Astrocyte of the hippocampus (primary cell): ENCODE results near the gene MRPS27.
"Not testable (repeated sequence)": the region's sequence is repeated elsewhere in the genome, so short reads cannot be mapped to it uniquely, and the experiment has no call there.

Experiments
- DNase-seq: peaks from one replicate; pipeline ENCODE4 v3.0.0; 2011; ENCODE audit warnings: low read depth, low spot score

Gene MRPS27

DNA sequence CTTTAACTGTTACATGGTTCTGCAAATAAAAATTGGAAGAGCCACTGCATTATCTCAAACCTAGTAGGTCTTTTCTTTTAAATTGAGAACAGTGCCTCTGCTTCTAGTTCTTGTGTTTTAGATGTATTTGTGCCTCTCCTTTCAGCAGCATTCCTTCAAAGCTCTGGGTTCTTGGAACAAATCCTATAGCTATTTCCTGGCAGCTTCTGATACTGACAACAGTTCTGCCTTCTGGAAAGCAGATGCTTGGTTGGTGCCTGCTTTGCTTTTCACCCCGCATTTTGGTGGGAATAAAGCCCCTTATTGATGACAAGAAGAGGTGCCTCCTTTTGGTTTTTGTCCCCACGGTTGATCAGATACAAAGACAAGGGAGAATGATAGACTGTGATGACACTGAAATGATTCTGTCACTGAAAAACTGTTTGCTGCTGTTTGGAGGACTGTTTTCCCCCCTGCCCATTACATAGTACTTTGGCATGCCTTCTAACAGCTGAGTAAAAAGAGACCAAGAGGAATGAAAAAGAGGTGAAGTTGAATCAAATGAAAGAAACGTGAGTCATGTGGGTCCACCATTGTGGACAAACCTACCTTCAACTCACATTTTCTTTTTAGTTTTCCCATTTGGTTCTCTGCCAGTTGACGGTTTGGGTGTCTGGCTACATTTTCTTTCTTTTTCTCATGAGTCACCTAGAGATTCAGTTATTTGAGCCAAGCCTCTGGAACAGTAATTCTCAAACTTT is 5.7 kb upstream of the MRPS27 start:
- DNase-seq, result peak; percentile 79

DNA sequence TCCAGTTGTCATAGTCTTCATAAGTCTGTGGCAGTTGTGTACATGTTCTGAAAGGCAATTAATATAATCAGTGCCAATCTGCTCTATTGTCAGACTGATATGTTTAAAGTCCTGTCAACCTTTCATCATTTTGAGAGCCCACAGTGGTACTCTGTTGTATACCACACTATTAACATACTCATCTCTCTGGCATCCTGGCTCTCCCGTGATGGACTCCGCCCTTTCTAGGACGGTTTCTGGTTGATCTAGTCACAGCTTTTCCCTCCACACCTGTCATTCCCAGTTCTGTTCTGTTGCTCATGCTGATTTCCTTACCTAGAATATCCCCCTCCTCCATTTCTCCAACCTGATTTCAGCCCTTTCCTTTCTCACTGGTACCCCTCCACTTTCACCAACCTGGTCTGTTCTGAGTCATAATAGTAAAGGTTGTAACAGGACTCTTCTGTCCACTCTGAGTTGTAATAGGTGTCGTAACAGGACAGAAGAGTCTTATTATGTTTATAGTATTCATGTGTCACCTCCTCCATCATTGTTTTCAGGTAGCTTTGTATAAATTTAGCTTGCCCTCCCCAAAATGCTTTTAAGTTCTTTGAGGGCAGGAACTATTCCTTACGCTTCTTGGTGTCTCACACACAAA is 4.3 kb upstream of the MRPS27 start:
- DNase-seq, result no peak

DNA sequence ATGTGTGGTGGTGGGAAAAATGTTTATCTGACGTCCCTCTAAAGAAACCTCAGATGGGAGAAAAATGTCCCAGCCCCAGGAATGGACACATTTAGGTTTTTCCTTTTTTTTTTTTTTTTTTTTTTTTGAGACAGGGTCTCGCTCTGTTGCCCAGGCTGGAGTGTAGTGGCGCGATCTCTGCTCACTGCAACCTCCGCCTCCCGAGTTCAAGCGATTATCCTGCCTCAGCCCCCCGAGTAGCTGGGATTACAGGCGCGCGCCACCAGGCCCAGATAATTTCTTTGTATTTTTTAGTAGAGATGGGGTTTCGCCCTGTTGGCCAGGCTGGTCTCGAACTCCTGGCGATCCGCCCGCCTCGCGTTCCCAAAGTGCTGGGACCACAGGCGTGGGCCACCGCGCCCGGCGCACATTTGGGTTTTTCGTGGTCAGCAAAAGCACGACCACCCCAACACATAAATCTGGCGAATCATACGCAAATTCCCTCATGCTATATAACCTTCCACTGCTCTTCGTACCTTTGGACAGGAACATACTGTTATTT is 535 bp downstream of the MRPS27 start:
- not testable (repeated sequence) for DNase-seq

DNA sequence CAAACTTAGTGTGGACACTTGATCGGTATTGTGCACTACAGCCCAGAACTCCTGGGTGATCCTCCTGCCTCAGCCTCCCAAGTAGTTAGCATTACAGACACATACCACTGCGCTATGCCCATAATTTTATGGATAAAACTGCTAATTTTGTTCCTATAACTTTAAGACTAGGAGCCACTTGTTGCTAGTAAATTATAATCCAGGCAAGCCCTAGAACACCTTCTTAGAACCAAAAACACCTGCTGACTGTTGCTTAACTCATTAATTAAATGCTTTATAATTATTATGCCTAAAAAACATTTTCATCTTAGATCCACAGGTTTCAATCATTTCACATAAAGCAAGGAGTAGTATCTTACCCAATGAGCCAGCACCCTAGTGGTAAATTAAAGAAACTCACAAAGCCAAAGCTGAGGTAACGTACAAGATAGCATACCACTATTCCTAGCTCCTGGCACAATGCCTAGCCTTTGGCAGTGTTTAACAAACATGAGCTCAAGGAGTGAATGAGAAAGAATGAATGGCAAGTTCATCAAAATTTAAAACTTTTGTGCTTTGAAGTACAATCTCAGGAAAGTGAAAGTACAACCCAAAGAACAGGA is 5.4 kb downstream of the MRPS27 start:
- DNase-seq, result peak; percentile 91

DNA sequence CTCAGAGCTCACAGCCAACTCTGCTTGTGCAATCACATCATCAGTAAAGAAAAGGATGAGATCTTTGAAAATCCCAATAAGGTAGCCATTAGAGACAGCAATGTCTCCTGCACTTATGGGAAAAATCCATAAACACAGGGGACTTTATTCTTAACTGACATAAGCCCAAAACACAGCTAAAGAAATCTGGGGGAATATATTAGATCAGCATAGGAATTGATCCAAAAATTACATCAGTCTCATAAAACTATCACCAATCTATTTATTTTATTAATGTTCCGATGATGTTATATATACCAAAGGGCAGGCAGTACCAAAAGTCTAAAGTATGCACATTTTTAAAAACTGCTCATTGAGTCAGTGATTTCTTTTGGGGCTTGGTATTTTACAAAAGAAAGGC is 6.9 kb downstream of the MRPS27 start:
- DNase-seq, result no peak

DNA sequence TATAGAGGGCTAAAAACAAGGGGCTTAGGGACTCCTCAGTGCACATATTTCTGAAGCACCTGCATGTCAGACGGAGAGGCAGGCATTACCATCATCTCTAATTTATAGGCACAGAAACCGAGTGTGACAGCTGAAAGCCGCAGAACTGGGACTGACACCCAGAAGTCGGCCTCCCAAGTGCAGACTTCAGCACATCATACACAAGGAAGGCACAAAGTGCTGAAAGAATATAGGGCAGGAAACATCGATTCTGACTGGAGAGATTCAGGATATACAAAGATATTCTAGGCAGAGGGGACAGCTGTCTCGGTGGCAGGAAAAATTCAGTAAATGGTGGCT is 11.2 kb downstream of the MRPS27 start:
- no peak for DNase-seq

DNA sequence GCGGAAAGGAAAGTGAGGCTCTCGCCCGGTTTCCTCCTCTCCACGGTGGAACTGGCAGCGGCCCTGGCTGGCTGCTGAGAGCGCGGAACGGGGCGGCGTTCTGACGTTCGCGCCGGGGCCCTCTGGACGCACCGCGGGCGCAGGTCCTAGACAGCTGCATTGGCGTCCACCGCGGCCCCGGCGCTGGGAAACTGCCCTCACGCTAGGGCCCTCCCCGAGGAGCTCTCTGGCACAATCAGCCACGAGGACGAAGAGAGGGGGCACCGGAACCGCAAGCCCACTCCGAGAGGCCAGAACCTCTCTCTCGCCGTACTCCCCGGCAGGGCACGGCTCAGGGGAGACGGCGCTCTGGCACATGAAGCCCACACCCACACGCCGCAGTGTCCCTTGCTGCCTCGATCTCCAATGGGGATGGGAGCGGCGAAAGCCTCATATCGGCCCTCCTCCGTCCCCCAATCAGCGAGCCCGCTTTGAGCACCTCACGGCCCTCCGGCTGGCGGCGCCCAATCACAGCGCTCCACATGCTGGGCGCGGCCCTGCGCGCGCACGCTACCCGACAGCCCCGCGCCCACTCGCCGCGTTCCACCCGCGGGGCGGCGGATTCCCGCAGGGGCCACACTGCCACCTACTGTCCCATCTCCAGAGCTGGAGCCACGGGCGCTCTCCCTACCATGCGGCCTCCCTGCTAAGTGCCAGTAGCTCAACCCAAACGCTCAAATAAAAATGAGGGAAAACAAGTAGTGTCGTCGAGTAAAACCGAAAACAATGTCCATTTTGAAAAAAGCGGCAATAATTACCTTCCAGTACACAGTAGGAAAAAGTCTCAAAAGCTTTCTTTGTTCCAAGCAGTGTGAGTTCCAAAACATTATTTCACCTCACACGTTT is 11.8 kb downstream of the MRPS27 start:
- peak; percentile 100 for DNase-seq

DNA sequence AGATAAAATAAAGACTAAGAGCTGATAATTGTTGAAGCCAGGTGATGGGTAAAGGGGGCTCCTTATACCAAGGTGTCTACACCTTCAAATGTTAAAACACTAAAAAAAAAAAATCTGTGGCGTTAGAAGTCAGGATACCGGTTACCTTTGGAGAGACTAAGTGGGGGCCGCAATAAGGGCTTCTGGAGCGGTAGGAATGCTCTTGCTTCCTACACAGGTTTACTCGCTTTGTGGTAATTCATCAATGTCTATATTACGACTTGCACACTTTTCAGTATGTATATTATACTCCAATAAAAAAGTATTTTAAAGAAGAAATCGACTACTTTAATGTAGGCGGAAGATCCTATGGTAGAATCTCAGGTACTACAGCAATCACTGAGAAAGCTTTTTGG is 12.5 kb downstream of the MRPS27 start:
- no peak for DNase-seq

DNA sequence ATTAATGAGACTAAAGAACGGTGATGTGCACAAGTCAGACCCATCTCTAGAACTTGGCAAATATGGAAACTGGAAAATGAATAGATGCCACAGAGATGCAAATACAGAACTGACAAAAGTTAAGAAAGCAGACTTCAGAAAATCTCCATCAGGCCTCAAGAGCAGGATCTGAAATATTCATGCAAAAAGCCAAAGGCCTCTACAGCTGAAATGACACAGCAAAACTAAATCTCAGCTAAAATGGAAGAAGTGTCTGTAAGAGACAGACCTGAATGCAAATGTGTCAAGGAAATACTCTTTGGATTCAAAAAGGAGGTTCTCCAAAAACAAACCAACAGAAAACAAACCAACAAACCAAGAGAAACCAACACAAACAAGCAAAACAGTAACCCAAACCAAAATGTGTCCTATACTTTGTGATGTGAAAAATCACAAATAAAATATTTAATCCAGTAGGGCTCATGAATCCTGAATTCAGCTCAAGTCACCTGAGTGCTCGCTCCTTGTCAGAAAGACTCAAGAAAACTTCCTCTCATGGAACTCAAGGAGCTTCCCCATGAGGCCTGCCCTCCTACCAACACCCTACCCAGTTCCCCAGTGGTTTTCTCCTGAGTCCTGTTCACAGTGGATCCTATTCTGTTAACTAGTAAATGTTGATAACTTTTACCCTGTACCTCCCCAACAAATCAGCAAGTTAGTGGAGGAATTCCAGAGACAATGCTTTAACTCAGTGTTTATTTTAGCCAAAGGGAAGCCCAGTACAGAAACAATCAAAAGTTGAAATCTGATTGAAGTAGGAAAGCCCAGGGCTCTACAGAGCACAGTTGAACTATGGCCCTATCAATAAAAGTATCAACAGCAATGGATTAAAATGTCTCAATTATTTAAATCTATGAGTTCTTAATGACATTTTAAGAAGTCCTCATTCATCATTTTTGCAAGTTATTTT is 14.6 kb downstream of the MRPS27 start:
- no peak for DNase-seq

DNA sequence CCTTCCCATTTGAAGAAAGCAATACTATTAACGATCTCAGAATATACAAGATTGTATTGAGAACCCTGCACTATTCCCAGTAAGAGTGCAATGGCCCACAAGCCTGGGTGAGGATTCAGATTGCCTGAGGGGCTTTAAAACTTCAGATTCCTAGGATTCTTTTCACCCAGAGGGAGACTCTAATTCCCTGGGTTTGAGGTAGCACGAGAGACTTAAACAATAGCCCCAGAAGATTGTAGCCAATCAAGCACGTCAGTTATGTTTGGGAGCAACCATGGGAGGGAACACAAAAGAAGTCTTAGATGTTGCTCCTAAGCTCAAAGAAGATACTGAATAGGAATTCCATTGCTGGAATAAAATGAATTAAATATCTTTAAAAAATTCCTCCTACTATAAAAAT is 17.9 kb downstream of the MRPS27 start:
- DNase-seq, result peak; percentile 56

DNA sequence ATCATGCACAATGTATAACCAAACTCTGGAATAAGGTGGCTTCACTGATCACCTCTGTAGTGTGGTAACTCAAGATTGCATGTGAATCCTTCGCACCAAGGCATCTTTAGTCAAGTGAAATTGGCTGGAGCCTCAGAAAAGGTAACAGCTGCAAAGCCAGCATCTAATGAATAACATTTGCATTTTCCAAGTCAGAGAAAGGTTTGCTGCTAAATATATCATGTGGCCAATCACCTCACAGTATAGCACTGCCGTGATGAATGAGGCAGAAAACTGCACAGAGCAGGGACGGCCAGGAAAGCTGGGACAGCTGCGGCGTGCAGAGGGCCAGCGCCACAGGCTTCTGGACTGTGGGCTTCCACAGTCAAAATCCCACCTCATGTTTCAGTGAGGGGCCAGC is 18.5 kb downstream of the MRPS27 start:
- no peak for DNase-seq

DNA sequence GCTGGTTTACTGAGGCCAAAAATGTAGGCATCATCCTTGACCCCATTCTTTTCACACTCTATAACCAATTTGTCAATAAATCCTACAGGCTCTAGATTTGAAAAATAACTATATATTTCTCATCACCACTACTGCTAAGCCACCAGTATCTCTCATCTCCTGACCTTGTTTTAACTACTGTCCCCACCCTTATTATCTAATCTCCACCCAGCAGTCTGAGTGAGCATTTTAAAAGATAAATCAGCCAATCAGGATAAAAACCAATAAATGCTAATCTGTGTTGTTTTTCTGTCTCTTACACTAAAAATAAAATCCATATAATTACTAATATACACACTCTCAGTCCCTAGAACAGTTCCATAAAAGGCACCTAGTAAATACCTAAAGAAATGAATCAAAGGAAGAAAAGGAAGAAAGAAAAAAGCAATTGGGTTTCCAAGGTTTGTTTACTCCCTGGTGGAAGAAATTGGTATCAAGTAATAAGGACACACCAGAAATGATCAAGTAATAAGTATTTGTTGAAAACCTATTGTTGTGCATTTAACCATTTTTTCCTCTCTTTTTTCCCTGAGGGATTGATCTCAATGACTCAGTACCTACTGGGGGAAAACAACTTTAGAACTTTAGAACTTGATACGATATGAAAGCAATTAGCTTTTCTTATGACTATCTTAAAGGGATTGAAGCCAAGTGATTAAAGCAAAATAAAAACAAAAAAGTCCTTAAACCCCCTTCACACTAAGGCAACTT is 19.3 kb downstream of the MRPS27 start:
- no peak for DNase-seq

DNA sequence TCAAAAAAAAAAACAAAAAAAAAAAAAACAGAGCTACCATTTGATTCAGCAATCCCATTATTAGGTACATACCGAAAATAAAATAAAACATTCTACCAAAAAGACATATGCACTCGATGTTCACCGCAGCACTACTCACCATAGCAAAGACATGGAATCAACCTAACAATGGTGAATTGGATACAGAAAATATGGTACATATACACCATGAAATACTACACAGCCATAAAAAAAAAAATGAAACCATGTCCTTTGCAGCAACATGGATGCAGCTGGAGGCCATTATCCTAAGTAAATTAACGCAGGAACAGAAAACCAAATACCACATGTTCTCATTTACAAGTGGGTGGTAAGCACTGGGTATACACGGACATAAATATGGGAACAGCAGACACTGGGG is 21.3 kb downstream of the MRPS27 start:
- no peak for DNase-seq

DNA sequence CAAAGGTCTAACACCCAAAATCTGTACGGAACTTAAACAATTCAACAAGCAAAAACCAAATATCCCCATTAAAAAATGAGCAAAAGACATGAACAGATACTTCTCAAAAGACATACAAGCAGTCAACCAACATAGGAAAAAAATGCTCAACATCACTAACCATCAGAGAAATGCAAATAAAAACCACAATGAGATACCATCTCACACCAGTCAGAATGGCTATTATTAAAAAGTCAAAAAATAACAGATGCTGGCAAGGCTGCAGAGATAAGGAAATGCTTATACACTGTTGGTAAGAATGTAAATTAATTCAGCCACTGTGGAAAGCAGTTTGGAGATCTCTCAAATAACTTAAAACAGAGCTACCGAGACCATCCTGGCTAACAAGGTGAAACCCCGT is 21.9 kb downstream of the MRPS27 start:
- DNase-seq, result peak; percentile 26

DNA sequence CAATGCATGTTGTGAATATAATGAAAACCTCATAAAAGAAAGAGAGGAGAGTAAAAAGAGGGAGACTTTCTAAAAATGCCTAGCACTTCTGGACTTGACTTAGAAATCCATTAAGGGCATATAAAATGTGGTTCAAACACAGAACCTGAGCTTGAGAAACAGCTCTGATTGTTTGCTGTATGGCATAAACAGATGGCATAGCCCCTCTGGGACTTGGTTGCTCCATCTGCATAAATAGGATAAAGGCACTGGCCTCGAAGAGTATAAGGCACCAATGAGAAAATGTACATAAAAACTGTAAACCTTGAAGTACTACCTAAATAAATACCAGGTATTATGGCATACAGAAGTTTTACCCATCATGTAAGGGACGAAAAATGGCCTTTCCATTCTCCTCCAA is 23.8 kb downstream of the MRPS27 start:
- DNase-seq, result no peak

DNA sequence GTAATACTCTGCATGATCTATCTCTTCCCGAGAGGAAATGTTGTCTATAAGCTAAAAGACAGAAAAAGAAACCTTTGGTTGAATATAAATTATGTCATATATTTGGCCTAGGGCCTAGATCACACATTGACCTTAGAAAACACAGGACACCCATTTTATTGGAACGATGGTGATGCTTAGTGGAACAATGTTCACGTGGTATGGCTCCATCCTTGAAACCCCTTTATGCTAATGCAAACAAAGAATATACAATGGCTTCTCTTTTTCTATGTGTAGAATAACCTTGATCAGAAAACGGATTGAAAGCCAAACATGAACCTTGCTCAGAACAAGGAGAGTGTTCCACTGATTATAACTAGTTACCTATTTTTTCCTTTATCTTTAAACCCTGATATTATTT is 24.5 kb downstream of the MRPS27 start:
- no peak for DNase-seq

DNA sequence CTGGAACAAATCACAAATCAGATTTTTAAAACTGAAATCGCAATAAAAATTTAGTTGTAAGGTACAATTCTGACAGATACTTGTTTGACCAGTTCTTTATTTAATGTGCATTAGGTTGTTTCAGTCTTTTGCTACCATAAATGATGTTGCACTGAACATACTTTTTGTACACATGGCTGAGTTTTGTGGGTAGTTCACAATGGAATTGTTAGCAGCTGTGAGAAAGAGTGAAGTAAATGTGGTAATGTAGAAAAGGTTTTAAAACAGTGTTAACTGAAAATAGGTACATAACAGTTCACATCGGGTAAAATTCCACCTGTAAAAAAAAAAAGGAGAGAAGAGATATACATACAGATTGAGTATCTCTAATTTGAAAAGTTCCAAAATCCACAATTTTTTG is 25.6 kb downstream of the MRPS27 start:
- DNase-seq, result no peak

DNA sequence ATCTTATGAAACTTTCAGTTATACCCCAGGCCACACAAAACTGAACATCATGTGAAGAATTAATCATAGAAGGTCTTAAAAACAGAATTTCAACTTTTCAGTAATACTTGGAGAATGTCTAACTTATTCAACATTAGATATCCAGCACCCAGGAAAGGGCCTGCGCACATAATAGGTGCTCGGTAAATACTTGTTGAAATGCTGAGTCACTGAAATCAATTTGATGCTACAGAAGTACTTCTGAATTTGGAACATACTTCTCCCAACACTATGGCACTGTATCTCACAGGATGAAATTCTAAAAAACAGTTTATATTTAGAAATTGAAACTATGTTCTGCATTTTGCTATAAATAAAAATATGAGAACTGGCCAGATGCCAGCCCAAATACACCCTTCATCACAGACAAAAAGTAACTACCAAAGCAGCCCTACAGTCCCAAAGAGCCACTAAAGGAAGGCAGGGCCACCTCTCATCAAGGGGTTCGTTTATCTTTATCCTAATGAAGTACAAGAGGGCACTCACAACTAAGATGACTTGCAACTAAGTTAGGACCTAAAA is 26.5 kb downstream of the MRPS27 start:
- DNase-seq, result no peak

DNA sequence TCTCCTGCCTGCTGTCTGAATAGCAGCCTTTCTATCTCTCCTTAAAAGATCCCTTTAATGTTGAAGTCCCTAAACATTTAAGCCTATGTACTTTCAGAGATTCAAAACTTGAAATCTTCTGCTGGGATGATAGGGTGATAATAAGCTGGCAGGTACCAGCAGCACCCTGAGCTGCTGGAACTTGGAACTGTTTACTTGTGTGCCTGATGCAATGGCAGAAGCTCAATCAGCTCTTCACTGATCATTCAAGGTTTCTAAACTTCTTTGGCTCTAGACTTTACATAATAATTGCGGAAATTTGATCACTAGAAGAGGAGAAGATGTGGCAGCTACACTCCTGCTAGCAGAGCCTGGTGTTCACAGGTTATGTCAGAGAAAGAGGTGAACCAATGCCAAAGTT is 27.6 kb downstream of the MRPS27 start:
- DNase-seq, result no peak

DNA sequence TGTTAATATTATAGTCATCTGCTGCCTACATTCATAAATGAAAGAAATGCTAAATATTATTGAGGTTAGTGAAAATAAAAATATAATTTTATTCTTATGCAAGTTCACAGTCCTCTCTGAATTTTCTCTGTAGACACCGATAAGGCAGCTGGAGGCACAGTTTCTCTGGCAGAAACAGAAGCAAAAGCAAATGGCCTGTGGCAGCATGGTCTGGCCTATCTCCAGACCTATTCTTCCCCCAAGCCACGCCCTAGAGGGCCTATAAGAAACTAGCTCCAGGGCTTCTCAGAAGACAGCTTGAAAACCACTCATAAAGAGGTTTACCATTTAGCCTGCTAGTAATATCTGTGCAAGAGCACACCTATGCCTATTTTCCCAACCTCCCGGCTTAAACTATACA is 28.4 kb downstream of the MRPS27 start:
- no peak for DNase-seq
